ENCODE data around the gene UFM1.

UFM1 gene

GRCh38 chr13:38399535-38399934 lies 49.9 kb downstream of the UFM1 start:
- Histone ChIP-seq H3K4me2 (ENCODE audit: low read length) (no peak overlapping the region), H3K9me2 (ENCODE audit: low read depth, low read length) (no peaks in the 10 kb centered on the region), H3K9ac (ENCODE audit: low read length) (no peak overlapping the region), H2AFZ (ENCODE audit: low read length) (no peak overlapping the region), H4K20me1 (ENCODE audit: insufficient read depth, low read length) (no peaks in the 10 kb centered on the region), H3K27me3 (ENCODE audit: insufficient read depth, low read length) (no peaks in the 10 kb centered on the region), H3K79me2 (ENCODE audit: insufficient read depth, low read length) (no peaks in the 10 kb centered on the region), H3K4me1 (ENCODE audit: insufficient read depth, low read length, severe bottlenecking) (no peaks in the 10 kb centered on the region), H3K36me3 (ENCODE audit: insufficient read depth, low read length) (no peaks in the 10 kb centered on the region), H3K4me3 (ENCODE audit: low read depth, low read length, poor library complexity, severe bottlenecking) (no peak overlapping the region), H3K9me3 (ENCODE audit: low read length) (no peaks in the 10 kb centered on the region), H3K27ac (ENCODE audit: low read depth, low read length, poor library complexity, severe bottlenecking) (no peak overlapping the region), H3F3A (ENCODE audit: insufficient read depth, low read length) (no peaks in the 10 kb centered on the region)
- TF ChIP-seq EZH2 (IDR thresholded peaks at IDR 0.05; ENCODE audit: borderline replicate concordance, low read length) (no peak), CTCF (IDR thresholded peaks at IDR 0.05; ENCODE audit: low read length) (no peak)

- Histone ChIP-seq H3K9me2 (ENCODE audit: low read depth, low read length) (no peaks in the 10 kb centered on the region), H2AFZ (ENCODE audit: low read length) (no peak overlapping the region), H3K9ac (ENCODE audit: low read length) (no peak overlapping the region), H3F3A (ENCODE audit: insufficient read depth, low read length) (no peaks in the 10 kb centered on the region), H3K4me1 (ENCODE audit: insufficient read depth, low read length, severe bottlenecking) (no peaks in the 10 kb centered on the region), H3K79me2 (ENCODE audit: insufficient read depth, low read length) (no peaks in the 10 kb centered on the region), H3K27me3 (ENCODE audit: insufficient read depth, low read length) (no peaks in the 10 kb centered on the region), H3K9me3 (ENCODE audit: low read length) (no peaks in the 10 kb centered on the region), H3K27ac (ENCODE audit: low read depth, low read length, poor library complexity, severe bottlenecking) (no peak overlapping the region), H3K4me3 (ENCODE audit: low read depth, low read length, poor library complexity, severe bottlenecking) (no peak overlapping the region), H3K4me2 (ENCODE audit: low read length) (no peak overlapping the region), H4K20me1 (ENCODE audit: insufficient read depth, low read length) (no peaks in the 10 kb centered on the region), H3K36me3 (ENCODE audit: insufficient read depth, low read length) (no peaks in the 10 kb centered on the region)
- TF ChIP-seq EZH2 (IDR thresholded peaks at IDR 0.05; ENCODE audit: borderline replicate concordance, low read length) (no peak), CTCF (IDR thresholded peaks at IDR 0.05; ENCODE audit: low read length) (no peak)
These were observed 51.6 kb downstream of the UFM1 start for GRCh38 chr13:38401276-38401675.

- H3F3A ChIP-seq (ENCODE audit: insufficient read depth, low read length): no peaks in the 10 kb centered on the region
- no peak overlapping the region for H3K4me2 ChIP-seq (ENCODE audit: low read length)
- no peaks in the 10 kb centered on the region for H3K27me3 ChIP-seq (ENCODE audit: insufficient read depth, low read length)
- no peaks in the 10 kb centered on the region for H3K79me2 ChIP-seq (ENCODE audit: insufficient read depth, low read length)
- no peak overlapping the region for H2AFZ ChIP-seq (ENCODE audit: low read length)
- H3K9me2 ChIP-seq (ENCODE audit: low read depth, low read length): no peaks in the 10 kb centered on the region
- H3K36me3 ChIP-seq (ENCODE audit: insufficient read depth, low read length): no peaks in the 10 kb centered on the region
- no peaks in the 10 kb centered on the region for H3K9me3 ChIP-seq (ENCODE audit: low read length)
- no peak overlapping the region for H3K27ac ChIP-seq (ENCODE audit: low read depth, low read length, poor library complexity, severe bottlenecking)
- H3K4me3 ChIP-seq (ENCODE audit: low read depth, low read length, poor library complexity, severe bottlenecking): no peak overlapping the region
- no peak overlapping the region for H3K9ac ChIP-seq (ENCODE audit: low read length)
- no peak for TF ChIP-seq EZH2 (IDR thresholded peaks at IDR 0.05; ENCODE audit: borderline replicate concordance, low read length)
- TF ChIP-seq CTCF (IDR thresholded peaks at IDR 0.05; ENCODE audit: low read length): no peak
- H4K20me1 ChIP-seq (ENCODE audit: insufficient read depth, low read length): no peaks in the 10 kb centered on the region
- no peaks in the 10 kb centered on the region for H3K4me1 ChIP-seq (ENCODE audit: insufficient read depth, low read length, severe bottlenecking)
These were observed 55.6 kb downstream of the UFM1 start for GRCh38 chr13:38405216-38405615.

All from OCI-LY1 (cell line).